22Rv1 (cell line): ENCODE measurements around the gene MYO9B.

Experiments
- H3K27ac ChIP-seq: fragments of 450-650 bp; 2 replicates; pipeline ENCODE4 v1.5.1; 2017
- ZFX ChIP-seq: fragments of 450-650 bp; IDR thresholded peaks from 2 replicates; pipeline ENCODE4 v1.6.1; 2017; ENCODE audit warnings: antibody characterized with exemption, borderline replicate concordance
- TF ChIP-seq, protein P1 (sequence below): fragments of 450-650 bp; IDR thresholded peaks from 2 replicates; pipeline ENCODE4 v1.5.1; 2017; ENCODE audit warnings: mild to moderate bottlenecking

The MYO9B gene

DNA sequence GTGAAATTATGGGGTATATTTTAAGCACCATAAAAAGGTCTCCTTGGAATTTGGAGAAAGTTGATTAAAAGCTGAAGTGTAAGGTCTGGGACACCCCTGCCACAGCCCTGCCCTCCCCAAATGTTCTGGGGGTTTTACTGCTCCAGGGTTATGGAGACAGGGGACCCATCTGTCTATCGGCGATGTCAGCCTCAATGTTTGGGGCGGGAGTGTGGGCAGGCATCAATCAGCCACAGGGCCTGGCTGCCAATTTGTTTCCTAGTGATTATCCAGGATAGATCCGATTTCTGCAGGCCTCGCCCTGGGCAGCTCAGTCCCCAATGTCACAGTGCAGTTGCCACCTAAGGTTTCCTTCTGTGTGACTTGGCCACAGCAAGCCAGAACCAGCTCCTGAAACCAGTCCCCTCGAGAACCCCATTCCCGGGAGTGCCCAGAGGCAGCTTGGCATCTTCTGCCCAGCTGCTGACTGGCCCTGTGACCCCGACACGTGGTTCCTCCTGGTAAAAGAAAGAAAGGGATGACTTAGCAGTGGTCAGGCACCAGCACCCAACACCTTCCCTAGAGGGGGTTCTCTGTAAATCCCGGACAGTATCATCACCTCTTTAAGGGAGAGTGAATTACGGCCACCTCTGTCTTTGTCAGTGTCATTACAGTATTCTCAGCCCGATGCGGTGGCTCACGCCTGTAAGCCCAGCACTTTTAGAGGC is 41.6 kb downstream of the MYO9B start:
- TF ChIP-seq, protein P1, sequence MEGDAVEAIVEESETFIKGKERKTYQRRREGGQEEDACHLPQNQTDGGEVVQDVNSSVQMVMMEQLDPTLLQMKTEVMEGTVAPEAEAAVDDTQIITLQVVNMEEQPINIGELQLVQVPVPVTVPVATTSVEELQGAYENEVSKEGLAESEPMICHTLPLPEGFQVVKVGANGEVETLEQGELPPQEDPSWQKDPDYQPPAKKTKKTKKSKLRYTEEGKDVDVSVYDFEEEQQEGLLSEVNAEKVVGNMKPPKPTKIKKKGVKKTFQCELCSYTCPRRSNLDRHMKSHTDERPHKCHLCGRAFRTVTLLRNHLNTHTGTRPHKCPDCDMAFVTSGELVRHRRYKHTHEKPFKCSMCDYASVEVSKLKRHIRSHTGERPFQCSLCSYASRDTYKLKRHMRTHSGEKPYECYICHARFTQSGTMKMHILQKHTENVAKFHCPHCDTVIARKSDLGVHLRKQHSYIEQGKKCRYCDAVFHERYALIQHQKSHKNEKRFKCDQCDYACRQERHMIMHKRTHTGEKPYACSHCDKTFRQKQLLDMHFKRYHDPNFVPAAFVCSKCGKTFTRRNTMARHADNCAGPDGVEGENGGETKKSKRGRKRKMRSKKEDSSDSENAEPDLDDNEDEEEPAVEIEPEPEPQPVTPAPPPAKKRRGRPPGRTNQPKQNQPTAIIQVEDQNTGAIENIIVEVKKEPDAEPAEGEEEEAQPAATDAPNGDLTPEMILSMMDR: no peak
- no peak for TF ChIP-seq ZFX
- no peak overlapping the region for H3K27ac ChIP-seq

DNA sequence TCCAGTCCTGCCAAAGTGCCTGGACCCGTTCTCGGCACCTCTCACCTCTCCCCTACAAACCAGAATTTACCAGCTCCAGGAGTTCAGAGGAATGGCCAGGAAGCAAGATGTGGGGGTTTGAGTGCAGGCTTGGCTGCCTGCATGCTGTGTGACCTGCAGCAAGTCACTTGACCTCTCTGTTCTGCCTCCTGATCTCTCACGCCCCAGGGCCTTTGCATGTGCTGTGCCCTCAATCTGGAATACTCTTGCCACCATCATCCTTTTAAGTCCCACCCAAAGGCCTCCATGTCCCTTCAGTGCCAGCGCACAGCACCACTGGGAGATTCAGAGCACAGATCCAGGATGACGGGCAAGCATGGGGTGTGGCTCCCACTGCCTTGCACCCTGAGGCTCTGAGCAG is 43.4 kb downstream of the MYO9B start:
- TF ChIP-seq, protein P1: no peak
- no peak for TF ChIP-seq ZFX
- no peak overlapping the region for H3K27ac ChIP-seq

DNA sequence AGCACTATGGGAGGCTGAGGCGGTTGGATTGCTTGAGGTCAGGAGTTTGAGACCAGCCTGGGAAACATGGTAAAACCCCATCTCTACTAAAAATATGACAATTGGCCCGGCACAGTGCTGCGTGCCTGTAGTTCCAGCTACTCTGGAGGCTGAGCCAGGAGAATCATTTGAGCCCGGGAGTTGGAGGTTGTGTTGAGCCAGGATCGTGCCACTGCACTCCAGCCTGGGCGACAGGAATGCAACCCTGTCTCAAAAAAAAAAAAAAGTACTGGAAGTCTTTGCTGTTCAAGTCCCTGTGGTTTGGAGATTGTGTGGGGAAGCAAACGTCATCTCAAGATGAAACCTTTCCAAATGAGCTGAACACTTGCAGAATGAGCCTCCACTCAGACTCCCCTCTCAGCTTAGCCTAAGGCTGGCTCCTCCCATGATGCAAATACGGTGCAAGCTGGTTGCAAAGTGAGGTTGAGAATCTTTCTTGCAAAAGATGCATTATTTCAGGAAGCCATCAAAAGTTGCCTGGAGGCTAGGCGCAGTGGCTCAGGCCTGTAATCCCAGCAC is 46.2 kb downstream of the MYO9B start:
- no peak overlapping the region for H3K27ac ChIP-seq
- TF ChIP-seq, protein P1: no peak
- TF ChIP-seq ZFX: no peak

DNA sequence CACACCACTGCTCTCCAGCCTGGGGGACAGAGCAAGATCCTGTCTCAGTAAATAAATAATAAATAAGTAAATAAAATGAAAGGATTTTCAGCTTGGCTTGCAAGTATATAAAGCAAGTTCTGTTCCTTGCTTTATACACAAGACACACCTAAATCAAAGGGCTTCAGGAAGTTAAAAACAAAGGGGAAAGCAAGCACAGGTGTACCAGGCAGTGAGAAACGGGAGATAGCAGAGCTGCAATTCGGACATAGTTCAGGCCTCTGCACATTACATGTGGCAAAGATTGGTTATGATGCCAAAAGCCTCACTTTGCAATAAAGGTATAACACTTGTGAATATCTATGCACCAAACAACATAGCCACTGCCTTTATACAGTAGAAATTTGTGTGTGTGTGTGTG is 47.5 kb downstream of the MYO9B start:
- TF ChIP-seq ZFX: no peak
- TF ChIP-seq, protein P1: no peak
- no peak overlapping the region for H3K27ac ChIP-seq

DNA sequence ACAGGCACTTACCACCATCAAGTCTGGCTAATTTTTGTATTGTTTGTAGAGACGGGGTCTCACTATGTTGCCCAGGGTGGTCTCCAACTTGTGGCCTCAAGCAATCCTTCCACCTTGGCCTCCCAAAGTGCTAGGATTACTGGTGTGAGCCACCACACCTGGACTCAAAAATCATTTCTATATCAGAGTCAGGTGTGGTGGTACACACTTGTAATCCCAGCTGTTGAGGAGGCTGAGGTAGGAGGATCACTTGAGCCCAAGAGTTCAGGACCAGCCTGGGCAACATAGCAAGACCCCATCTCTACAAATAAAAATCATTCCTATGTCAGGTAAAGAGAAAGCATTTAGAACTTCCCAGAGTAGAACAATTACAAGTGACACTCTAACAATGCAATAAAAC is 48.4 kb downstream of the MYO9B start:
- no peak for TF ChIP-seq ZFX
- TF ChIP-seq, protein P1: no peak
- no peak overlapping the region for H3K27ac ChIP-seq

DNA sequence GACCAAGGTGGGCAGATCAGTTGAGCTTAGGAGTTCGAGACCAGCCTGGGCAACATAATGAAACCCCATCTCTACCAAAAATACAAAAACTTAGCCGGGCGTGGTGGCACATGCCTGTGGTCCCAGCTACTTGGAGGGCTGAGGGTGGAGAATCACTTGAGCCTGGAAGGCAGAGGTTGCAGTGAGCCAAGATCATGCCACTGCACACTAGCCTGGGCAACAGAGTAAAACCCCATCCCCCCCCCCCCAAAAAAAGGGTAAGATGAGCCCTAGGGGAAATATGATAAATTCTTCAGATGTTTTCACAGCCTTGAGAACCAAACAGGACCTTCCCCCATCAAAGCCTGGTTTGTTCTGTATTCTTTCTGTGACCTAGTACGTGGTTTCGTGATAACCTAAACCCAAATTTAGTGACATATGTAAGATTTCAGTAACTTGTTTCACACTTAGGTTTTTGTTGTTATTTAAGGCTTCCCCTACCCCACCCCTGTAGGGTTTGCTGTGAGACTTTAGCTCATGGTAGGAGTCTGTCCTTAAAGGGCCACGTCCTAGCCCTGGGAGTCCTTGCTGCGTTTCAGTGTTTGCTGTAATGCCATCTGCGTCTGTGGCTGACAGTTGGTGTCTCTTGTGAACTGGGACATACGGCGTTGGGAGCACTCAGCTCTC is 49.6 kb downstream of the MYO9B start:
- H3K27ac ChIP-seq: no peak overlapping the region

More for the DNA sequence above, 49.6 kb downstream of the MYO9B start:
- TF ChIP-seq ZFX: no peak
- TF ChIP-seq, protein P1: no peak
